Measurements from ENCODE around the gene CHD9NB. TPM values are rescaled to one million over a fixed set of nuclear protein-coding genes. Genes with fewer than 3 reads are reported as not detected.

The CHD9NB gene
- total RNA-seq, 2 donors from 2014 or later = 4.3 to 26.7 TPM

- 73% methylated on average over 5 of the region's 5 CpGs for WGBS
These were observed 5.7 kb upstream of the CHD9NB start for GRCh38 chr16:53058441-53058840.

DNA sequence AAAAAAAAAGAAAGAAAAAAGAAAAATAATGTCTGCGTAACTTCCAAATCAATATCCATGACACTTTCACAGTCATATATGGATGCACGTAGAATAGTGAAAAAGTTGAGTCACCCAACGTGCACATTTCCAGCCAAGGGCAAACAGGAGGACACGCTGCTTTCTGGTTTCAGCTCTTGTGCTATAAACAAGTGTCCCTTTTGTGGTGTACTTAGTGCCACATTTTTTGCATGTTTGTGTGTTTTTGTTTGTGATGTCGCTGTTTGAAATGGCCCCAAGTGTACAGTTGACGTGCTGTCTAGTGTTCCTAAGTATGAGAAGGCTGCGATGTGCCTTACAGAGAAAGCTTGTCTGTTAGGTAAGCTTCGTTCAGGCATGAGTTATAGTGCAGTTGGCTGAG lies 5.0 kb upstream of the CHD9NB start:
- H3K27me3 ChIP-seq (replicated peaks; ENCODE audit: insufficient read depth) = no peaks in the 10 kb centered on the region
- H3K4me3 ChIP-seq = no peak overlapping the region
- DNase-seq (ENCODE audit: low spot score) = no peak
- no peaks in the 10 kb centered on the region for H3K36me3 ChIP-seq
- H3K9me3 ChIP-seq = no peaks in the 10 kb centered on the region
- intact Hi-C loops (cut with DNase I) = loop anchor here (5.0 to 10.0 kb wide), 3 partner anchors 35 to 227 kb away; no protein-coding TSS in a partner anchor
- 85% methylated on average over 8 of the region's 8 CpGs for WGBS
- TF ChIP-seq POLR2A (IDR thresholded peaks at IDR 0.05) = no peak
- TF ChIP-seq, protein P1, sequence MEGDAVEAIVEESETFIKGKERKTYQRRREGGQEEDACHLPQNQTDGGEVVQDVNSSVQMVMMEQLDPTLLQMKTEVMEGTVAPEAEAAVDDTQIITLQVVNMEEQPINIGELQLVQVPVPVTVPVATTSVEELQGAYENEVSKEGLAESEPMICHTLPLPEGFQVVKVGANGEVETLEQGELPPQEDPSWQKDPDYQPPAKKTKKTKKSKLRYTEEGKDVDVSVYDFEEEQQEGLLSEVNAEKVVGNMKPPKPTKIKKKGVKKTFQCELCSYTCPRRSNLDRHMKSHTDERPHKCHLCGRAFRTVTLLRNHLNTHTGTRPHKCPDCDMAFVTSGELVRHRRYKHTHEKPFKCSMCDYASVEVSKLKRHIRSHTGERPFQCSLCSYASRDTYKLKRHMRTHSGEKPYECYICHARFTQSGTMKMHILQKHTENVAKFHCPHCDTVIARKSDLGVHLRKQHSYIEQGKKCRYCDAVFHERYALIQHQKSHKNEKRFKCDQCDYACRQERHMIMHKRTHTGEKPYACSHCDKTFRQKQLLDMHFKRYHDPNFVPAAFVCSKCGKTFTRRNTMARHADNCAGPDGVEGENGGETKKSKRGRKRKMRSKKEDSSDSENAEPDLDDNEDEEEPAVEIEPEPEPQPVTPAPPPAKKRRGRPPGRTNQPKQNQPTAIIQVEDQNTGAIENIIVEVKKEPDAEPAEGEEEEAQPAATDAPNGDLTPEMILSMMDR (IDR thresholded peaks at IDR 0.05) = no peak
- TF ChIP-seq POLR2AphosphoS5 (IDR thresholded peaks at IDR 0.05) = no peak
- H3K4me1 ChIP-seq (replicated peaks) = no peaks in the 10 kb centered on the region
- H3K27ac ChIP-seq = no peak overlapping the region

More at GRCh38 chr16:53058441-53058840, 5.7 kb upstream of the CHD9NB start:
- intact Hi-C loops (cut with DNase I) = loop anchor here (5.0 to 10.0 kb wide), 3 partner anchors 34 to 226 kb away; no protein-coding TSS in a partner anchor
- no peak for DNase-seq (ENCODE audit: low spot score)
- H3K4me1 ChIP-seq (replicated peaks) = no peaks in the 10 kb centered on the region
- H3K9me3 ChIP-seq = no peaks in the 10 kb centered on the region
- no peaks in the 10 kb centered on the region for H3K36me3 ChIP-seq
- no peak for TF ChIP-seq POLR2AphosphoS5 (IDR thresholded peaks at IDR 0.05)
- TF ChIP-seq, protein P1 (IDR thresholded peaks at IDR 0.05) = no peak
- TF ChIP-seq POLR2A (IDR thresholded peaks at IDR 0.05) = no peak
- H3K27ac ChIP-seq = no peak overlapping the region
- H3K27me3 ChIP-seq (replicated peaks; ENCODE audit: insufficient read depth) = no peaks in the 10 kb centered on the region
- H3K4me3 ChIP-seq = no peak overlapping the region

GRCh38 chr16:53056392-53056881 lies 3.7 kb upstream of the CHD9NB start:
- no peaks in the 10 kb centered on the region for H3K27me3 ChIP-seq (replicated peaks; ENCODE audit: insufficient read depth)
- WGBS = 74% methylated on average over 8 of the region's 8 CpGs
- H3K27ac ChIP-seq = peak overlapping the region; percentile 87
- intact Hi-C loops (cut with DNase I) = loop anchor here (5.0 to 10.0 kb wide), 3 partner anchors 36 to 228 kb away; no protein-coding TSS in a partner anchor
- TF ChIP-seq, protein P1 (IDR thresholded peaks at IDR 0.05) = no peak
- TF ChIP-seq POLR2AphosphoS5 (IDR thresholded peaks at IDR 0.05) (no peak), POLR2A (IDR thresholded peaks at IDR 0.05) (no peak)
- DNase-seq (ENCODE audit: low spot score) = no peak
- no peaks in the 10 kb centered on the region for H3K36me3 ChIP-seq
- no peak overlapping the region for H3K4me3 ChIP-seq
- no peaks in the 10 kb centered on the region for H3K4me1 ChIP-seq (replicated peaks)
- no peaks in the 10 kb centered on the region for H3K9me3 ChIP-seq

GRCh38 chr16:53055541-53056391 lies 3.1 kb upstream of the CHD9NB start:
- 22% methylated on average over 10 of the region's 10 CpGs for WGBS
- Histone ChIP-seq H3K36me3 (no peaks in the 10 kb centered on the region), H3K27me3 (replicated peaks; ENCODE audit: insufficient read depth) (no peaks in the 10 kb centered on the region), H3K9me3 (no peaks in the 10 kb centered on the region), H3K4me1 (replicated peaks) (no peaks in the 10 kb centered on the region), H3K27ac (peak overlapping the region; percentile 87), H3K4me3 (peak overlapping the region; percentile 51 to 64)
- intact Hi-C loops (cut with DNase I) = loop anchor here (1.0 to 10.0 kb wide), 5 partner anchors 37 to 229 kb away; no protein-coding TSS in a partner anchor
- no peak for TF ChIP-seq POLR2AphosphoS5 (IDR thresholded peaks at IDR 0.05)
- TF ChIP-seq POLR2A (IDR thresholded peaks at IDR 0.05) = no peak
- TF ChIP-seq, protein P1 (IDR thresholded peaks at IDR 0.05) = no peak
- DNase-seq (ENCODE audit: low spot score) = peak; percentile 37

Data from prostate gland (tissue), 2 donors.